Measurements from ENCODE around the gene GALNTL6. TPM values are rescaled to one million over a fixed set of nuclear protein-coding genes. Genes with fewer than 3 reads are reported as not detected.

GALNTL6 gene
- total and polyA plus RNA-seq, 3 donors from 2014 or later, result 2.9 to 6.2 (median 4.9) TPM

GRCh38 chr4:172838111-172838510 is 1024.9 kb downstream of the GALNTL6 start:
- TF ChIP-seq POLR2A (IDR thresholded peaks at IDR 0.05), result no peak
- TF ChIP-seq, protein P1, sequence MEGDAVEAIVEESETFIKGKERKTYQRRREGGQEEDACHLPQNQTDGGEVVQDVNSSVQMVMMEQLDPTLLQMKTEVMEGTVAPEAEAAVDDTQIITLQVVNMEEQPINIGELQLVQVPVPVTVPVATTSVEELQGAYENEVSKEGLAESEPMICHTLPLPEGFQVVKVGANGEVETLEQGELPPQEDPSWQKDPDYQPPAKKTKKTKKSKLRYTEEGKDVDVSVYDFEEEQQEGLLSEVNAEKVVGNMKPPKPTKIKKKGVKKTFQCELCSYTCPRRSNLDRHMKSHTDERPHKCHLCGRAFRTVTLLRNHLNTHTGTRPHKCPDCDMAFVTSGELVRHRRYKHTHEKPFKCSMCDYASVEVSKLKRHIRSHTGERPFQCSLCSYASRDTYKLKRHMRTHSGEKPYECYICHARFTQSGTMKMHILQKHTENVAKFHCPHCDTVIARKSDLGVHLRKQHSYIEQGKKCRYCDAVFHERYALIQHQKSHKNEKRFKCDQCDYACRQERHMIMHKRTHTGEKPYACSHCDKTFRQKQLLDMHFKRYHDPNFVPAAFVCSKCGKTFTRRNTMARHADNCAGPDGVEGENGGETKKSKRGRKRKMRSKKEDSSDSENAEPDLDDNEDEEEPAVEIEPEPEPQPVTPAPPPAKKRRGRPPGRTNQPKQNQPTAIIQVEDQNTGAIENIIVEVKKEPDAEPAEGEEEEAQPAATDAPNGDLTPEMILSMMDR (IDR thresholded peaks at IDR 0.05), result no peak

GRCh38 chr4:172838943-172839342 is 1025.7 kb downstream of the GALNTL6 start:
- Histone ChIP-seq H3K9me3 (no peaks in the 10 kb centered on the region), H3K27ac (no peak overlapping the region), H3K36me3 (ENCODE audit: low read depth, missing control alignments) (no peaks in the 10 kb centered on the region), H3K4me3 (no peak overlapping the region), H3K4me1 (no peaks in the 10 kb centered on the region), H3K27me3 (no peaks in the 10 kb centered on the region)
- intact Hi-C loops (cut with DNase I; ENCODE audit: low total_unique reads), result no loop called here
- 81 to 93% methylated on average over 3 of the region's 3 CpGs for WGBS, 2 donors
- TF ChIP-seq, protein P1 (IDR thresholded peaks at IDR 0.05), result no peak
- no peak for TF ChIP-seq POLR2A (IDR thresholded peaks at IDR 0.05)
- DNase-seq, result no peak

More at GRCh38 chr4:172838111-172838510, 1024.9 kb downstream of the GALNTL6 start:
- Histone ChIP-seq H3K4me1 (no peaks in the 10 kb centered on the region), H3K9me3 (no peaks in the 10 kb centered on the region), H3K4me3 (no peak overlapping the region), H3K27ac (no peak overlapping the region), H3K36me3 (ENCODE audit: low read depth, missing control alignments) (no peaks in the 10 kb centered on the region), H3K27me3 (no peaks in the 10 kb centered on the region)
- no peak for DNase-seq
- 73 to 91% methylated on average over 5 to 6 of the region's 6 CpGs for WGBS, 2 donors
- intact Hi-C loops (cut with DNase I; ENCODE audit: low total_unique reads), result no loop called here

DNA sequence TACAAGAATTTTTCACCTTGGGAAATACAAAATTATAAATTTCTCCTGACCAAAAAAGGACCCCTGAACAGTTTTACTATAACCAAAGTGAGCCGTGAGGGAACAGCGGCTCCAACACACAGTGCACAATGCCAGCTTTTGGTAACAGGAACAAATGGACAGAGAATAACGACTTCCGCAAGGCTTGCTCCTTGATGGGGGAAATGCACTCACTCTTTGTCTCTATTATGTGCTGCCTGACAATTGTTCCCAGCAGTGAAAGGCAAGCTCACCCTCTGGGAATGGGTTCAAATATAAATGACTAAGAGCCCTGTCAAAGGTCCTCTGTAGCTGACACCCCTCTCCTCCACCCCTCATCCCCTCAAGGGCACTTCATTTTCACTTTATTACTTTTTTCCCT is 1029.6 kb downstream of the GALNTL6 start:
- Histone ChIP-seq H3K9me3 (no peaks in the 10 kb centered on the region), H3K4me3 (no peak overlapping the region), H3K4me1 (peaks cover 4% of the 10 kb centered on the region), H3K27me3 (no peaks in the 10 kb centered on the region), H3K36me3 (ENCODE audit: low read depth, missing control alignments) (no peaks in the 10 kb centered on the region), H3K27ac (no peak overlapping the region)
- intact Hi-C loops (cut with DNase I; ENCODE audit: low total_unique reads), result no loop called here
- TF ChIP-seq, protein P1 (IDR thresholded peaks at IDR 0.05), result no peak
- TF ChIP-seq POLR2A (IDR thresholded peaks at IDR 0.05), result no peak
- 93 to 95% methylated on average over 4 of the region's 4 CpGs for WGBS, 2 donors
- DNase-seq, result no peak

GRCh38 chr4:172843192-172843591 is 1030.0 kb downstream of the GALNTL6 start:
- no peak for DNase-seq
- no peaks in the 10 kb centered on the region for H3K9me3 ChIP-seq
- H3K27ac ChIP-seq, result no peak overlapping the region
- intact Hi-C loops (cut with DNase I; ENCODE audit: low total_unique reads), result no loop called here
- H3K4me1 ChIP-seq, result peaks cover 4% of the 10 kb centered on the region
- WGBS, 2 donors, result 76 to 92% methylated on average over 4 of the region's 4 CpGs
- TF ChIP-seq, protein P1 (IDR thresholded peaks at IDR 0.05), result no peak
- no peak for TF ChIP-seq POLR2A (IDR thresholded peaks at IDR 0.05)
- no peak overlapping the region for H3K4me3 ChIP-seq
- H3K36me3 ChIP-seq (ENCODE audit: low read depth, missing control alignments), result no peaks in the 10 kb centered on the region
- no peaks in the 10 kb centered on the region for H3K27me3 ChIP-seq

GRCh38 chr4:172844556-172844955 is 1031.4 kb downstream of the GALNTL6 start:
- H3K36me3 ChIP-seq (ENCODE audit: low read depth, missing control alignments), result no peaks in the 10 kb centered on the region
- no peak for TF ChIP-seq POLR2A (IDR thresholded peaks at IDR 0.05)
- TF ChIP-seq, protein P1 (IDR thresholded peaks at IDR 0.05), result no peak
- no peak overlapping the region for H3K4me3 ChIP-seq
- no peak overlapping the region for H3K27ac ChIP-seq
- intact Hi-C loops (cut with DNase I; ENCODE audit: low total_unique reads), result no loop called here
- no peaks in the 10 kb centered on the region for H3K27me3 ChIP-seq
- DNase-seq, result no peak
- peaks cover 4% of the 10 kb centered on the region for H3K4me1 ChIP-seq
- 87% methylated on average over 4 of the region's 4 CpGs for WGBS, 2 donors
- no peaks in the 10 kb centered on the region for H3K9me3 ChIP-seq

Measured in testis (tissue), 3 donors.